GM12865 (cell line): ENCODE results near the gene GNG8.

Experiments
- DNase-seq: peaks from one replicate; pipeline ENCODE4 v3.0.0; 2010; ENCODE audit warnings: low read depth
- H3K4me3 ChIP-seq: 2 replicates; pipeline ENCODE4 v1.5.1; 2011; ENCODE audit warnings: mild to moderate bottlenecking, low read depth, low read length, control low read depth
- CTCF ChIP-seq: IDR thresholded peaks from 2 replicates; pipeline ENCODE4 v1.5.1; 2011; ENCODE audit warnings: low read length, control low read depth, low read depth, inconsistent platforms; ENCODE audit not compliant: insufficient read depth; ENCODE audit errors: missing control alignments

Gene GNG8

GRCh38 chr19:46611776-46612175, 24.2 kb downstream of the GNG8 start:
- no peak overlapping the region for H3K4me3 ChIP-seq
- no peak for DNase-seq
- no peak for TF ChIP-seq CTCF

DNA sequence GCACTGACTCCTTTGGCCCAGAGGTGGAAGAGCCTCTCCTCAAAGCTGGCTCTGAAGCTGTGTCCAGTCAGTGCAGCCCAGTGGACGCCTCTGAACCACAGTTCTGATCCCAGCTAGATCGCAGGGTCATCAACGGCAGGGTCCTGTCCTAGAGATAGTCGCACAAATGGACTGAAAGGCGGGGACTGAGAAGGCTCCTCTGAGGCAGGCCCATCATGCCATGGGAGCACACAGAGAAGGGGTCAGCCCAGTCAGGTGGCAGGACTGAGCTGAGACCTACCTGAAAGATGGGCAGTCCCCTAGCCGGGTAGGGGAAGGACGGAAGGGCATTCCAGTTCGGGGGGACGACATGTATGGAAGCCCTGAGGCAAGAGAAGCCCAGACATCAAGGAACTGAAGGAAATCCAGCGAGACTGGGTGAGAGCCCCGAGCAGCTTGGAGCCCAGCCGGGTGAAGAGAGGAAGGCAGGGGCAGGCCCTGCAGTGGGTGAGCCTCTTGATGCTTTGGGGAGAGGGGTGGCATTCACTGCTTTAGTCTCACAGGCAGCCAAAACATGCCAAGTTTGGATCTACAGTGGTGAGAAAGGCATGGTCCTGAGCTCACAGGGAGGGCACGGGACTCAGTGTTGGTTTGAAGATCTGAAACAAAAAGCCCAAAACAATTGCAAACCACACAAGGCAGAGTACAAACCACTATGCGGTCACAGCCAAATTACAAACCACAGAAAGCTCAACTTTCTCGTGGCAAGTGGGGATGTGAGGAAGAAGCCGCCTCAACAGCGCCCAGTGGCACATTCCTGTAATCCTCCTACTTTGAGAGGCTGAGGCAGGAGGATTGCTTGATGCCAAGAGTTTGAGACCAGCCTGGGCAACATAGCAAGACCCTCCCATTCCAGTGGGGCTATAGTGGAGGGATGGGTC, 24.9 kb downstream of the GNG8 start:
- TF ChIP-seq CTCF, result no peak
- H3K4me3 ChIP-seq, result no peak overlapping the region
- DNase-seq, result peak; percentile 60

GRCh38 chr19:46610413-46610775, 25.6 kb downstream of the GNG8 start:
- no peak for DNase-seq
- no peak overlapping the region for H3K4me3 ChIP-seq
- TF ChIP-seq CTCF, result no peak

- DNase-seq, result no peak
- no peak overlapping the region for H3K4me3 ChIP-seq
- no peak for TF ChIP-seq CTCF
These were observed 26.2 kb downstream of the GNG8 start for GRCh38 chr19:46609511-46610412.

GRCh38 chr19:46608581-46609345, 27.2 kb downstream of the GNG8 start:
- TF ChIP-seq CTCF, result no peak
- DNase-seq, result no peak

DNA sequence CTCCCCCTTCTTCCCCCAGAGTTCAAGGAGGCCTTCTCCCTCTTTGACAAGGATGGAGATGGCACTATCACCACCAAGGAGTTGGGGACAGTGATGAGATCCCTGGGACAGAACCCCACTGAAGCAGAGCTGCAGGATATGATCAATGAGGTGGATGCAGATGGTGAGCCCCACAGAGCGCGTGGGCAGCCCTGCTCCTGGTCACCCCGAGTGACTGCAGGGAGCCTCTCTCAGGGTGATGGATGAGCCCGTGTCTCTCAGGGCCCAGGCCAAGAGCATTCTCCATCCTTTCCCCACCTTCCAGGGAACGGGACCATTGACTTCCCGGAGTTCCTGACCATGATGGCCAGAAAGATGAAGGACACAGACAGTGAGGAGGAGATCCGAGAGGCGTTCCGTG, 27.8 kb downstream of the GNG8 start:
- no peak for TF ChIP-seq CTCF
- H3K4me3 ChIP-seq, result no peak overlapping the region
- DNase-seq, result no peak

More at GRCh38 chr19:46608581-46609345, 27.2 kb downstream of the GNG8 start:
- no peak overlapping the region for H3K4me3 ChIP-seq
